Stimulated activated CD8-positive, alpha-beta memory T cell treated with anti-CD3 and anti-CD28 coated beads, Interleukin-4, amount 100 ng/mL, for 4 hours (primary cell): ENCODE results near the gene NDST1.

Source experiments
- DNase-seq, 2 donors: peaks; one replicate each; pipeline ENCODE4 v3.0.0-alpha.2; 2020; ENCODE audit warnings: low read depth in 2 of 2, low spot score in 1 of 2

The NDST1 gene

GRCh38 chr5:150521939-150522503 is 14.1 kb downstream of the NDST1 start:
- DNase-seq: no peak

- DNase-seq: no peak
Observed at GRCh38 chr5:150522504-150523414, 14.8 kb downstream of the NDST1 start.

DNA sequence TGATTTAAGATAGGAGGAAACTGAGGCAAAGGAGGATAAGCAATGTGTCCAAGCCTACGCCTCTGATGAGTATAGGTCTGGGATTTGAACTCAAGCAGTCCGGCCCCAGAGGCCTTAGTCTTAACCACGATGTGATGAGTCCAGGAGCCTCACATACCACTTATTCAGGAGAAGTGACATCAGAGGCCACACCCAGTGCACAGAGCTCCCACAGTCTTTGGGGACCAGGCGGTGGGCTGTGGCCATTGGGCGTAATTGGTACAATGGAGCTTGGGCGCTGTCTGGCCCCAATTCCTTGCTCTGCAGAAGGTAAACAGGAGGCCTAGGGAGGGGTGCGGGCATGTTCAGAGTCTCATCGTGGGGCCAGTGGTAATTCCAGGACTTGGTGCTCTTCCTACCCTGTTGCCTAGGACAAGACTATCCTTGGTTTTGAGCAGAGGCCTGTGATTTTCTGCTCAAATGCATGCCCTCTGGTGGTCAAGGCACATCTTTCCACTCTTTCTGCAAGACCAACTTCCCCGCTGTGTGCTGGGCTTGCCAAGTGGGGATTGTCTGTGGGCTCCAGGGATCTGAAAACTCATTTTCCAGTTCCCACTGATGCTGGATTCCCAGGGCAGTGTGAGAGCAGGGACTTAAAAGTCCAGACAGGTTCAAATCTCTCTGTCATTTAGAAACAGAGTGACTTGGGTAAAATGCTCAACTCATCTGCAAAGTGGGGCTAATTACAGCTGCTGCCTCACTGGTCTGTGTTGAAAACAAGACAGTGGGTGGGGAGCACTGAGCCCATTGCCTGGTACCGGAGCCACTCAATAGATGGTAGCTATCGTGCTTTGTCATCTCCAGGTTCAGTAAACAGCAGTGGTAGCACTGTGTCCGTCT is 15.8 kb downstream of the NDST1 start:
- no peak for DNase-seq

GRCh38 chr5:150525163-150525562 is 17.2 kb downstream of the NDST1 start:
- no peak for DNase-seq

DNA sequence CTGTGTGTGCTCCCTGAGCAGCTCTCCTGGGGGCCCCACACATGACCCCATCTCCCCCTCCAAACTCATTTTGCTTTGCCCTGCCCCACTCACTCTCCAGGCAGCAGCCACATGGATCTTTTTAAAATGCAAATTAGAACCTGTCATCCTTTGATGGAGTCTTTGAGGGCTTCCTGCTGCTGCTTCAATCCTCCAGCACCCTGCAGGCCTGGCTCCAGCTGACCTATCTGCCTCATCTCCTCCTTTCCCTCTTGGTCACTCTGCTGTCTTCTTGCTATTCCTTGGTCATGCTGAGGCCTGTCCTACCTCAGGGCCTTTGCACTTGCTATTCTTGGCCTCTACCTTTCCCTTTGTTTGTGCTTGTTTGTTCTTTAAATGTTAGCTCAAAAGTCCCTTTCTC is 17.9 kb downstream of the NDST1 start:
- DNase-seq: no peak

DNA sequence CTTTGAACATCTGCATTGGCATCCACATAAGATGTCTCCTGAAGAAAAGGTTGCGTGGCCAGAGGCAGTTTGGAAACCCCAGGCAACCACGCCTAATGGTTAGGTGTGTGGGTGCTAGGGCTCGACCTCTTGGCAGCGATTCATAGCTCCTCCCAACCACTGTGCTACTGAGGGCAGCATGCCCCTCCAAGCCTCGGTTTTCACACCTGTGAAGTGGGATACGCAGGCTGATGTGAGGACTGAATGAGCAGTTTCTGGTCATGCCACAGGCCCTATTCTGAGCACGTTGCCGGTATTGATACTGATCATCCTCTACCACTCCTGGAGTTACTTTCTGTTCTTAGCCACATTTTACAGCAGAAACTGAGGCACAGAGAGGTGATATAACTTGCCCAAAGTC is 19.1 kb downstream of the NDST1 start:
- no peak for DNase-seq

- DNase-seq: no peak
Observed at GRCh38 chr5:150527808-150528207, 19.9 kb downstream of the NDST1 start.

- DNase-seq: no peak
Observed at GRCh38 chr5:150528924-150529546, 21.1 kb downstream of the NDST1 start.

DNA sequence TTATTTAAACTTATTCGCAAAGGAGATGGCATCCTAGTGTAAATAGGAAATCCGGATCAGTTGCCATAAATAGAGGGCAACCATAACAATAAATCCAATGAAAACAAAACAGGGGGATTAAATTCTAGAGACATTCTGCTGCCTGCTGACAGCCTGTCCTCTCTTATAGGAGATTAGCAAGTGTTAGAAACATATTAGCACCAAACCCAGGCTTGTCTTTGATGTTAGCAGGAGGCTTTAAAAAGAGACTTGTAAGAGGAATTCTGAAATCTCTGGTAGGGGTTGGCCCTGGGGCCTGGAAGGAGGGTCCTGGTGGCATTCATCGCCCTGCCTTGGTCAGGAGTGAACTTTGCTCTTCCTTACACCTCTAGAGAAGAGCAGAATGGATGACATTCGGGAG is 21.6 kb downstream of the NDST1 start:
- DNase-seq: no peak

DNA sequence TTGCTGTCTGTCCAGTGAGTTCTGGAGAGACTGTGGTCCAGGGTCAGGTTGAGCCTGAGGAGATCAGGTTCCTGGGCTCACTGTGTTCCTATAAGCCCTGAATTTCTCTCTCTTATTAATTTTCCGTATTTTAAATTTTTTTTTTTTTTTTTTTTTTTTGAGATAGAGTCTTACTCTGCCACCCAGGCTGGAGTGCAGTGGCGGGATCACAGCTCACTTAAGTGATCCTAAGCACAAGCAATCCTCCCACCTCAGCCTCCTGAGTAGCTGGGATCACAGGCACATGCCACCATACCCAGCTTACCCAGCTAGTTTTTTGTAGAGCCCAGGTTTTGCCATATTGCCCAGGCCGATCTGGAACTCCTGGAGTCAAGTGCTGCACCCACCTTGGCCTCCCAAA is 22.5 kb downstream of the NDST1 start:
- DNase-seq: no peak

DNA sequence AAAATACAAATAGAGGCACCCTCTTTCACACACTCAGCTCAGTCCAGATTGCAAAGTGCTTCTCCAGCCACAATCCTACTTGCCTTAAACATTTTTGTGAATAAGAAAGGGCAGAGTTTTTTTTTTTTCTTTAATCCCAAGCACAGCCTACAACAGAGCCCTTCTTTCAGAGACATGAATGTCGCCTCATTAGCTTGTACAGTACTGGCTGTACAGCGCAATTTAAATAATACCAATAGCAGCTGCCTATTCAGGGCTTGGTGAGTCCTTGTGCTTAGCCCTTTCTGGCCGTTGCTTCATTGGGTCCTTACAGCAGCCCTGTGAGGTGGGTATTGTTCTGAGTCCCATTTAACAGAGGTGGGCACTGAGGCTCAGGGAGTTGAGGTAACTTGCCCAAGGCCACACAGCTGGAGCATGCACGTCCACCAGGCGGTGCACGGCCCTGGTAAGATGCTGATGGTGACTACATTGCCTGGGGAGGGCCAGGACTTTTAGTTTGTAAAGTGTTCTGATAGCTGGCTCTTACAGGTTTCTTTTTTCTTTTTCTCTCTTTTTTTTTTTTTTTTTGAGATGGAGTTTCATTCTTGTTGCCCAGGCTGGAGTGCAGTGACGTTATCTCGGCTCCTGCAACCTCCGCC is 23.1 kb downstream of the NDST1 start:
- DNase-seq: no peak

GRCh38 chr5:150531686-150532085 is 23.8 kb downstream of the NDST1 start:
- DNase-seq: no peak

DNA sequence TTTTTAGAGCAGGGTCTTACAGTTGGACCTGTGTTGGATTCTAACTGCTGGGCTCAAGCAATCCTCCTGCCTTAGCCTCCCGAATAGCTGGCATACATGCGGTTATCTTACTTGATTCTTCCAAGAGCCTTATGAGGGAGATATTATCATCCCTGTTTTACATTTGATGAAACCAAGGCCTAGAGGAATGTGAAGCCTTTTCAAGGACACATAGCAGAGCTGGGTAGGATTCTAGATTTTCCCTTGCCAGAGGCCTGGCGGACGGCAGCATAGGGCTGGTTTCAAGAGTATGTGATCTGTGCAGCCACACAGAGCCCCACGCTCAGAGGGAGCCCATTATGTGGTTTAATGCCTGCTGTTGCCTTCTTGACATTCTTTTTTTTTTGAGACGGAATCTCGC is 24.2 kb downstream of the NDST1 start:
- no peak for DNase-seq

GRCh38 chr5:150532996-150533395 is 25.1 kb downstream of the NDST1 start:
- no peak for DNase-seq

DNA sequence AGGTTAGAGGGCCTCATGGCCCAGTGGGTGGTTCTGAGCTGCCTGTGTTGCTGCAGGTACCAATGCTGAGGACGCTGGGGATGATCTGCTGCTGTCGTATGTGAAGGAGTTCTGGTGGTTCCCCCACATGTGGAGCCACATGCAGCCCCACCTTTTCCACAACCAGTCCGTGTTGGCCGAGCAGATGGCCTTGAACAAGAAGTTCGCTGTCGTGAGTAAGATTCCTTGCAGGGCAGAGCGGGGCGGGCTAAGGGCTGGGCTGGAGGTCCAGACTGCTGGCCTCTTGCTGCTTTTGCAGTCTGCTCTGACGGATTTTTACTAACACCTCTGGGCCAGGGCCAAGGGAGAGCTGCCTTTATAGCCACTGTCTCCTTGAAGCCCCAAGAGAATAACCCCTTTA is 26.9 kb downstream of the NDST1 start:
- no peak for DNase-seq

DNA sequence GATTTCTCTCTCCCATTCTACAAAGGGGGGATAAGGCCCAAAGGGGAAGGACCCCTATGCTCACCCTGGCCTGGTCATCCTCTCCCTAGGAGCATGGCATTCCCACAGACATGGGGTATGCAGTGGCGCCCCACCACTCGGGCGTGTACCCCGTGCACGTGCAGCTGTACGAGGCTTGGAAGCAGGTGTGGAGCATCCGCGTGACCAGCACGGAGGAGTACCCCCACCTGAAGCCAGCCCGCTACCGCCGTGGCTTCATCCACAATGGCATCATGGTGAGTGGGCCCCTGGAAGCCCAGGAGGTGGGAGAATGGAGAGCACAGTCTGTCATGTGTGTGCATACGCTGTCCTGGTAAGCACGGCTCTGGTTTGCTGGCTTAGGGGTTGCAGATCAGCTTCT is 27.7 kb downstream of the NDST1 start:
- DNase-seq: no peak

GRCh38 chr5:150538007-150538917 is 30.3 kb downstream of the NDST1 start:
- no peak for DNase-seq

GRCh38 chr5:150539206-150539605 is 31.3 kb downstream of the NDST1 start:
- DNase-seq: no peak

DNA sequence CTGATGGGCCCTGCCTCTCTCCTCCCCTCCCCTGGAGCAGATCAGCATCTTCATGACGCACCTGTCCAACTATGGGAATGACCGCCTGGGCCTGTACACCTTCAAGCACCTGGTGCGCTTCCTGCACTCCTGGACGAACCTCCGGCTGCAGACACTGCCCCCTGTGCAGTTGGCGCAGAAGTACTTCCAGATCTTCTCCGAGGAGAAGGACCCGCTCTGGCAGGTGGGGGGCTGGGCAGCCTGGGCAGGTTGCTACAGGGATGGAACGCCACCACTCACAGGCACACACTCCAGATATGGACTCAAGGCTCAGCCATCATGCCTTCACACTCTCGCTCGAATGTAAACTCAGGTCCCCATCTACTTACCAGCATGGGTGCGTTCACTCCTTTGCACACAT is 32.1 kb downstream of the NDST1 start:
- DNase-seq: no peak
